Gastrocnemius medialis (tissue), 4 donors: ENCODE results near the gene SPEN. TPM values are rescaled to one million over a fixed set of nuclear protein-coding genes. Genes with fewer than 3 reads are reported as not detected.
A peak's percentile ranks its signal among the peaks of the same experiment; 100 is the strongest.
"Not testable (repeated sequence)": the region's sequence is repeated elsewhere in the genome, so short reads cannot be mapped to it uniquely, and the experiment has no call there.

Experiments
- ATAC-seq, 2 donors: fragments of 150-250 bp; one replicate each; pipeline ENCODE4 v1.9.1; 2016
- DNase-seq, 2 donors: peaks; one replicate each; pipeline ENCODE4 v3.0.0-alpha.2; 2019
- H3K27ac ChIP-seq, 4 donors: fragments of 200-600 bp; sonication (generic); 1 replicate in 1 of 4; 2 replicates in 3 of 4; pipeline ENCODE4 v1.5.1; 2016 to 2018; ENCODE audit warnings: mild to moderate bottlenecking in 2 of 4, moderate library complexity in 1 of 4
- H3K27me3 ChIP-seq, 3 donors: fragments of 200-600 bp; sonication (generic) in 2 of 3; 1 replicate in 1 of 3; 2 replicates in 2 of 3; pipeline versions ENCODE4 v1.5.1 to v1.6.0; 2016 to 2019; ENCODE audit warnings: mild to moderate bottlenecking in 1 of 3, moderate library complexity in 1 of 3
- H3K36me3 ChIP-seq, 2 donors: fragments of 200-600 bp; sonication (generic) in 1 of 2; one replicate each; pipeline ENCODE4 v1.5.1; 2017 to 2018
- H3K4me1 ChIP-seq, 2 donors: fragments of 200-600 bp; sonication (generic) in 1 of 2; one replicate each; pipeline ENCODE4 v1.5.1; 2016 to 2017; ENCODE audit warnings: mild to moderate bottlenecking in 2 of 2
- H3K4me3 ChIP-seq, 4 donors: fragments of 200-600 bp; sonication (generic) in 3 of 4; 1 replicate in 1 of 4; 2 replicates in 3 of 4; pipeline ENCODE4 v1.5.1; 2016 to 2019; ENCODE audit warnings: mild to moderate bottlenecking in 2 of 4
- H3K9me3 ChIP-seq, 3 donors: fragments of 200-600 bp; sonication (generic) in 2 of 3; 1 replicate in 1 of 3; 2 replicates in 2 of 3; pipeline ENCODE4 v1.5.1; 2016 to 2019
- POLR2A ChIP-seq, 2 donors: fragments of 450-650 bp; IDR thresholded peaks; one replicate each; pipeline ENCODE4 v1.6.1; 2017; ENCODE audit warnings: antibody characterized with exemption in 2 of 2, mild to moderate bottlenecking in 2 of 2, moderate library complexity in 2 of 2
- in situ Hi-C, 4 donors: fragments of 200-750 bp; cut with MboI; loops; one replicate each; pipeline versions ENCODE4 v1.15.0 to v1.8.0; 2017; ENCODE audit warnings: low sequenced_read_pairs in 4 of 4
- intact Hi-C: fragments of 100-400 bp; cut with DNase I; formaldehyde crosslinking; loops from one replicate; pipeline ENCODE4 v1.15.1; 2023; ENCODE audit warnings: low total_unique reads
- total RNA-seq, 4 donors: library from RNA; depleted of rRNA; stranded (reverse); fragments of >200 nt; gene quantifications; one replicate each; pipeline versions ENCODE4 v1.1.0 to v1.2.3, GENCODE V29; 2016
- TF ChIP-seq, protein P1 (sequence below), 5 experiments: fragments of 450-650 bp in 3 of 5; fragments of 200-600 bp in 2 of 5; sonication (generic) in 2 of 5; IDR thresholded peaks in 4 of 5; conservative IDR thresholded peaks in 1 of 5; 1 replicate in 4 of 5; 2 replicates in 1 of 5; pipeline ENCODE4 v1.5.1; 2016 to 2019; ENCODE audit warnings: antibody characterized with exemption in 5 of 5, mild to moderate bottlenecking in 3 of 5, moderate library complexity in 3 of 5

The SPEN gene
- total RNA-seq, 4 donors from 2014 or later: 21.7 to 55.5 (median 38.0) TPM

DNA sequence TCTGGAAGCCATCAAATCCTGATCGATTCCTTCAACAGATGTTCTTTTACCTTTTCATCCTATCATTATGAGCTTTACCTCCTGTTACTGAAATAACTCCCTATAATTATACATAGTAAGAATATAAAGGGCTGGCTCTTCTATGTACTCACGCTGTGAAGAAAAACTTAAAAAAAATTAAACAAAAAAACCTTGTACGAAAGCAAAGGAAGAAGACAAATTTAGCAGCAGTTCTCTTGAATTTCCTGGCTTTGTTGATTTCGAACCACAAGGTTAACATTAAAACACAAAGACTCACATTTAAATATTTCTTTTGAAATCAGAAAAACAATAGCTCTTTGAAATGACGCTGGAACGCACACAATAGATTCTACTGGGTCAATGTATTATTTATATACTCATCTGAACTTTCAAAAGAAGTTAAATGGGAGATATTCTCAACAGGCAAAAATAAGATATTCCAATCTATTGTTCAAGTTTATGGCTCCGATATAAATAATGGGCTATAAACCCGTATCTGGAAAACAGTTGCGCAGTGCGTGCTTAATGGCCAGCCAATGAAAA lies 13.6 kb upstream of the SPEN start:
- DNase-seq (no peak), ATAC-seq (no peak)
- peaks cover 5 to 16% of the 10 kb centered on the region in 2 donors for H3K4me1 ChIP-seq
- in situ Hi-C loops (loop anchor here in 1 of 4 donors (10.0 kb wide), 1 partner anchor 51 kb away; no protein-coding TSS in a partner anchor), intact Hi-C loops (loop anchor here (1.0 to 10.0 kb wide), 4 partner anchors 52 to 209 kb away; partner anchors contain the start of gene HSPB7)
- no peaks in the 10 kb centered on the region for H3K9me3 ChIP-seq
- H3K27me3 ChIP-seq: no peaks in the 10 kb centered on the region
- TF ChIP-seq, protein P1, sequence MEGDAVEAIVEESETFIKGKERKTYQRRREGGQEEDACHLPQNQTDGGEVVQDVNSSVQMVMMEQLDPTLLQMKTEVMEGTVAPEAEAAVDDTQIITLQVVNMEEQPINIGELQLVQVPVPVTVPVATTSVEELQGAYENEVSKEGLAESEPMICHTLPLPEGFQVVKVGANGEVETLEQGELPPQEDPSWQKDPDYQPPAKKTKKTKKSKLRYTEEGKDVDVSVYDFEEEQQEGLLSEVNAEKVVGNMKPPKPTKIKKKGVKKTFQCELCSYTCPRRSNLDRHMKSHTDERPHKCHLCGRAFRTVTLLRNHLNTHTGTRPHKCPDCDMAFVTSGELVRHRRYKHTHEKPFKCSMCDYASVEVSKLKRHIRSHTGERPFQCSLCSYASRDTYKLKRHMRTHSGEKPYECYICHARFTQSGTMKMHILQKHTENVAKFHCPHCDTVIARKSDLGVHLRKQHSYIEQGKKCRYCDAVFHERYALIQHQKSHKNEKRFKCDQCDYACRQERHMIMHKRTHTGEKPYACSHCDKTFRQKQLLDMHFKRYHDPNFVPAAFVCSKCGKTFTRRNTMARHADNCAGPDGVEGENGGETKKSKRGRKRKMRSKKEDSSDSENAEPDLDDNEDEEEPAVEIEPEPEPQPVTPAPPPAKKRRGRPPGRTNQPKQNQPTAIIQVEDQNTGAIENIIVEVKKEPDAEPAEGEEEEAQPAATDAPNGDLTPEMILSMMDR (IDR thresholded peaks at IDR 0.05 in 4 of 5, conservative IDR thresholded peaks at IDR 0.05 in 1 of 5): no peak
- no peak for TF ChIP-seq POLR2A (IDR thresholded peaks at IDR 0.05)
- peak overlapping the region; percentile 71 to 98 (median 82) for H3K4me3 ChIP-seq
- H3K36me3 ChIP-seq: no peaks in the 10 kb centered on the region
- H3K27ac ChIP-seq: peak overlapping the region; percentile 96 to 100 (median 98)

DNA sequence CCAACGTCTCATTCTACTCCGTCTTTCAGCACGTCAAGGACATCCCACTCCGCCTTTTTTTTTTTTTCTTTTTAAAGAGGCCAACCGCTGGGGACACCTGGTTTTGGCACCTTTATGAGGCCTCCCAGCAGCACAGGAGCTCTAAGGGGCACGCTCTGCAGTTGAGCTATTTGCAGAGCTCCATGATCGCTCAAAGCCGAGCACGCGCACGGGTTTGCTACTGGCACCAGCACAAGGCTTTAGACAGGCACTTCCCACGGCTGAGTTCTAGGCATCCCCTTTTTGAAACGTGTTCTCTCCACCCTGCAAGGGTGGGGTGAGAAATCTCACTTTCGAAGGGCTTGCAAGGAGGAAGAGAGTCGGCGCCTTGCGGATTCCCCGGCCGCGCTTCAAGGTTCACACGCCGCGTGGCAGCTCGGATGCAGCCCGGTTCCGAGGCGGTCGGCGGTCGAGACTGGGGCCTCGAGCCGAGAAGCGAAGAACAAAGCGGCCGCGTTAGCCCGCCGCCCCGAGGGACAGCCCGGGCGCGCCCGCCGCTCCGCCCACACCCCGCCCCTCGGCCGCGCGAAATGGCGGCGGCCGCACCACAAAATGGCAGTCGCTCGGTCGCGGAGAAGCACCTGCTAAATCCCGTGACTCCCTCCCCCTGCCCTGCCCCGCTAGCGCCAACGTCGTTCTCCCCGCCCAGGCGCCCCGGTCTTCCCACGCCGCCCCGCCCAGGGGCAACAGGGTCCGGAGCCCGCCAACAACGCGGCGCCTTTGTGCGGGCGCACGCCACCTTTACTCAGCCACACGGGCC lies 12.9 kb upstream of the SPEN start:
- H3K4me3 ChIP-seq: peak overlapping the region; percentile 71 to 98 (median 82)
- intact Hi-C loops (loop anchor here (1.0 to 10.0 kb wide), 5 partner anchors 13 to 210 kb away; partner anchors contain the start of genes HSPB7 and SPEN), in situ Hi-C loops (loop anchor here in 1 of 4 donors (10.0 kb wide), 1 partner anchor 50 kb away; no protein-coding TSS in a partner anchor)
- no peaks in the 10 kb centered on the region for H3K36me3 ChIP-seq
- H3K9me3 ChIP-seq: no peaks in the 10 kb centered on the region
- ATAC-seq: peak; percentile 64 to 65
- H3K4me1 ChIP-seq: peaks cover 5 to 16% of the 10 kb centered on the region in 2 donors
- DNase-seq: peak; percentile 88 to 90
- H3K27ac ChIP-seq: peak overlapping the region; percentile 96 to 100 (median 98)
- H3K27me3 ChIP-seq: no peaks in the 10 kb centered on the region
- TF ChIP-seq POLR2A (IDR thresholded peaks at IDR 0.05): peak; percentile 75 to 87
- TF ChIP-seq, protein P1 (IDR thresholded peaks at IDR 0.05 in 4 of 5, conservative IDR thresholded peaks at IDR 0.05 in 1 of 5): peak in 1 of 5 experiments; percentile 15

DNA sequence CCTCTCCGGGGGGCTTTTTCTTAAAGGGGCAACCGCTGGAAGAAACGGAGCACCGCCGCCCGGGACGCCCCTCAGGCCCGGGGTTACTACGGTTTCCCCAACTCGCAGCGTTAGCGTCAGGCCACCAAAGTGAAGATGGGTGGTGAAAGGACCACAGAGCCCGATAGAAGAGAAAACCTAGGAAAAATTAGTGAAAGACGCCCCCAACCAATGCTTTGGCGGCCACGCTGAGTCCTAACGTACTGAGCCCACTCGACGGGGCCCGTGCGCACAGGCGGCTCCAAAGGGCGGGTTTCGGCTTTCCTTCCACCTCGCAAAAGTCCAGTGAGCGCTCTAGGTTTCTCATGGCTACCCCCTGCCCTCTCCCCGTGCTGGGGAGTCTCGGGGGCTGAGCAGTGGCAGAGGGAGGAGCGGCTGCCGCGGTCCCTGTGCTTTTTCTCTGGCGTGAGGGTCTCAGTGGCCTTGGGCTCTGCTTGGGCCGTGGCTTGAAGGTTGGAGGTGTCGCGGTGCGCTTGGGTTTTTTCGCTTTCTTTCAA lies 12.2 kb upstream of the SPEN start:
- Histone ChIP-seq H3K4me1 (peaks cover 5 to 16% of the 10 kb centered on the region in 2 donors), H3K27me3 (no peaks in the 10 kb centered on the region), H3K36me3 (no peaks in the 10 kb centered on the region), H3K4me3 (peak overlapping the region; percentile 71 to 98 (median 82)), H3K9me3 (no peaks in the 10 kb centered on the region), H3K27ac (peak overlapping the region; percentile 96 to 100 (median 98))
- TF ChIP-seq, protein P1 (IDR thresholded peaks at IDR 0.05 in 4 of 5, conservative IDR thresholded peaks at IDR 0.05 in 1 of 5): peak in 1 of 5 experiments; percentile 9
- no peak for TF ChIP-seq POLR2A (IDR thresholded peaks at IDR 0.05)
- DNase-seq (peak in 1 of 2 donors; percentile 32), ATAC-seq (peak; percentile 17 to 19)
- in situ Hi-C loops (loop anchor here in 1 of 4 donors (10.0 kb wide), 1 partner anchor 50 kb away; no protein-coding TSS in a partner anchor), intact Hi-C loops (loop anchor here (1.0 to 10.0 kb wide), 3 partner anchors 12 to 210 kb away; partner anchors contain the start of genes HSPB7 and SPEN)

DNA sequence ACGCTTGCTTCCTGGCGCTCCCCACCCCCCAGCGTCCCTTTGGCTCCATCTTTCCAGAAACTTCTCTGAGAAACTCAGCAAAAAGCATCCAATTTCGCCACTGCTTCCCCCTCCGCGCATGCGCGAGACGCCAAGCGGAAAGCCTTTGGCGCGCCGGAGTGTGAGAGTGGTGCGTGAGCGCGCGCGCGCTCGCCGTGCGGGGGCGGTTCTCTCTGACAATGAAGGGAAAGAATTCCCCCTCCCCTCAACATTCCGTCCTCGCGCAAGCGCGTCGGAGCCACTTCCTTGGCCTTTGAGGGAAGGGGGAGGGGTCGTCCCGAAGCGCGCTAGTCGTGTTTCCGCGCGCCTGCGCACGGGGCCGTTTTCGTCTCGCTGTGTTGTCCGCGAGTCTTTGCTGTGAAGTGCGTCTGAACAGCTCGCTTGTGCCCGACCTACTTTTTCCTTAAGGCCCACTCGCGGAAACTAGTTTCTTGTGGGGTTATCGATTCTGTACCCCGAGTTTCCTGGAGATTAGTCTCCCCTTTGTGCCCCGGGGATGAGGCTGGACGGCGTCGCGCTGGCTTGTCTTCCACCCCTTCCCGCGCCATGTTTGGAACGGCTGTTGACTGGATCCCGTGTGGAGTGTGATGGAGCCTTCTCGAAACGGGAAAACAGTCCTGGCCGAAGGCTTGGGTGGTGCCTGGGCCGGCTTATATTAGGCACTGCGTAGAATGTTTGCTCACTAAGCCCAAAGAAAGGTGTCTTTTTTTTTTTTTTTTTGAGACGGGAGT lies 11.6 kb upstream of the SPEN start:
- Histone ChIP-seq H3K4me3 (peak overlapping the region; percentile 71 to 98 (median 82)), H3K36me3 (no peaks in the 10 kb centered on the region), H3K27ac (peak overlapping the region; percentile 96 to 100 (median 98)), H3K27me3 (no peaks in the 10 kb centered on the region), H3K9me3 (no peaks in the 10 kb centered on the region), H3K4me1 (peaks cover 5 to 16% of the 10 kb centered on the region in 2 donors)
- DNase-seq (peak; percentile 99), ATAC-seq (peak; percentile 73 to 79)
- peak; percentile 90 to 91 for TF ChIP-seq POLR2A (IDR thresholded peaks at IDR 0.05)
- TF ChIP-seq, protein P1 (IDR thresholded peaks at IDR 0.05 in 4 of 5, conservative IDR thresholded peaks at IDR 0.05 in 1 of 5): no peak
- intact Hi-C loops (loop anchor here (1.0 to 10.0 kb wide), 4 partner anchors 11 to 211 kb away; partner anchors contain the start of genes HSPB7 and SPEN), in situ Hi-C loops (loop anchor here in 1 of 4 donors (10.0 kb wide), 1 partner anchor 49 kb away; no protein-coding TSS in a partner anchor)

DNA sequence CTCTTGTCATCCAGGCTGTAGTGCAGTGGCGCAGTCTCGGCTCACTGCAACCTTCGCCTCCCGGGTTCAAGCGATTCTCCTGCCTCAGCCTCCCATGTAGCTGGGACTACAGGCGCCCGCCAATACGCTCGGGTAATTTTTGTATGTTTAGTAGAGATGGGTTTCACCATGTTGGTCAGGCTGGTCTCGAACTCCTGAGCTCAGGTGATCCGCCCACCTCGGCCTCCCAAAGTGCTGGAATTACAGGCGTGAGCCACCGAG lies 11.1 kb upstream of the SPEN start:
- not testable (repeated sequence) for ATAC-seq, H3K9me3 ChIP-seq, H3K27me3 ChIP-seq, H3K36me3 ChIP-seq, DNase-seq
- in situ Hi-C loops: loop anchor here in 1 of 4 donors (10.0 kb wide), 1 partner anchor 48 kb away; no protein-coding TSS in a partner anchor
- Histone ChIP-seq H3K4me3 (peak overlapping the region; percentile 71 to 98 (median 82)), H3K4me1 (peaks cover 4 to 16% of the 10 kb centered on the region in 2 donors), H3K27ac (peak overlapping the region; percentile 96 to 100 (median 98))
- intact Hi-C loops: loop anchor here (1.0 to 10.0 kb wide), 2 partner anchors 139 to 212 kb away; no protein-coding TSS in a partner anchor
